GM18519 (cell line): ENCODE measurements around the gene MRNIP.
"Not testable (repeated sequence)": the region's sequence is repeated elsewhere in the genome, so short reads cannot be mapped to it uniquely, and the experiment has no call there.

ENCODE experiments used
- ATAC-seq: cut with Tn5 transposase; IDR thresholded peaks from one replicate; pipeline ENCODE4 v1.9.1; 2021; ENCODE audit warnings: mild to moderate bottlenecking, moderate library complexity; ENCODE audit not compliant: unreplicated experiment, low FRiP score

MRNIP gene

DNA sequence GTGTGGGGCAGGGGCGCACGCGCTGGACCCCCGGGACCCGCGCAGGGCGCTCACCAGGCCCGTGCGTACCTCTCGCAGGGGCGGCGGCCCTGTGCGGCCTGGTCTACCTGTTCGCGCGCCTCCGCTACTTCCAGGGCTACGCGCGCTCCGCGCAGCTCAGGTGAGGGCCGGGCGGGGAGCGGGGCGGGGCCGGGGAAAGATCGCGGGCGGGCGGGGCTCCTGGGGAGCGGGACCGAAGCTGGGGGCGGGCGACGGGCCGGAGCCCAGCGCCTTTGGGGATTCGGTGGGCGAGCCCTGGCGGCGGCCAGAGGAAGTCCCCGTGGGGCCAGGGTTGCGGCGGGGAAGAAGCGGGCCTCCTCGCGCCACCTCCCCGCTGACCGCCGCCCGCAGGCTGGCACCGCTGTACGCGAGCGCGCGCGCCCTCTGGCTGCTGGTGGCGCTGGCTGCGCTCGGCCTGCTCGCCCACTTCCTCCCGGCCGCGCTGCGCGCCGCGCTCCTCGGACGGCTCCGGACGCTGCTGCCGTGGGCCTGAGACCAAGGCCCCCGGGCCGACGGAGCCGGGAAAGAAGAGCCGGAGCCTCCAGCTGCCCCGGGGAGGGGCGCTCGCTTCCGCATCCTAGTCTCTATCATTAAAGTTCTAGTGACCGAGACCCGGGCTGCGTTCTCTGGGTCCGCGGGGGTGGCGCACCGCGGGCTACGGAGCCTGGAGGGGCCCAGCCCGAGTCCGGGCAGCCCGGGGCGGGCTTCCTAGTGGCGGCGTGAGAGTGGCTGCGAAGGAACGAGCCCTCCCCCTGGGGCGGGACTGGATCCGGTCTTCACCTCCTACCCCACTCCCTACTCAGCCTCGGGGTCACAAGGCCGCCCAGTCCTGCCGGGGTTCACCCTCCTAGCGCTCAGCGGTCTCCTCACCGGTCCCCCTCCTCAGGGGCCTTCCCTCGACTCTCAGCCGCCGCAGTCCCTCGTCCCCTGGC, 62.5 kb downstream of the MRNIP start:
- ATAC-seq = peak; percentile 75

DNA sequence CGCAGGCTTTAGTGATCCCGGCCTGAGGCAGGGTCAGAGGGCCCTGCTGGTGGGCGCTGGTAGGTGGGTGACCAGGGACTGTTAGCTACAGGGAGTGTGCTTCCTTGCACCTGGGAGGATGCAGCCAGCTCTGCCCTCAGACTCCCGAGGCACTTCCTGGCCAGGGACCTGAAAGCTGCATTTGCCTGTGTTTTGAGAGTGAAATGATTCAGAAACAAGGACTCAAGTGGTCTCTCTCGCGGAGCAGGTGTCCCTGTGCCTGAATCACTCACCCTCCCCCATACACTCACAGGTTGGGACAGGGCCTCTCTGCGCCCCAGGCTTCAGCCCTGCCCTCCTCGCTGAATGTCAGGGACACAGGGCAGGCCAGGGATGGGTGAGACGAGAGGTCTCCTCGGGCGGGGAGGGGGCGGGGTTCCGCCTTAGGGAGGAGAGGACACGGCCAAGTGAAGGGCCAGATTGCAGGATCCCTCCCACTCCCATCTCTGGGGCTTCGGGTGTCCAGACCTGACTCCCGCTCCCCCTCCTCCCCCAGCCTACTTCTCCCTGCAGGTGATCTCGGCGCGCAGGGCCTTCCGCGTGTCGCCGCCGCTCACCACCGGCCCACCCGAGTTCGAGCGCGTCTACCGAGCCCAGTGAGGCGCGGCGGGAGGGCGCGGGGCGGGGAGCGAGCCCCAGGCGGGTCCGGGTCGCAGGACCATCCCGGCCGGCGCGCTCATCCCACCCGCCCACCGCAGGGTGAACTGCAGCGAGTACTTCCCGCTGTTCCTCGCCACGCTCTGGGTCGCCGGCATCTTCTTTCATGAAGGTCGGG, 63.4 kb downstream of the MRNIP start:
- ATAC-seq = no peak

DNA sequence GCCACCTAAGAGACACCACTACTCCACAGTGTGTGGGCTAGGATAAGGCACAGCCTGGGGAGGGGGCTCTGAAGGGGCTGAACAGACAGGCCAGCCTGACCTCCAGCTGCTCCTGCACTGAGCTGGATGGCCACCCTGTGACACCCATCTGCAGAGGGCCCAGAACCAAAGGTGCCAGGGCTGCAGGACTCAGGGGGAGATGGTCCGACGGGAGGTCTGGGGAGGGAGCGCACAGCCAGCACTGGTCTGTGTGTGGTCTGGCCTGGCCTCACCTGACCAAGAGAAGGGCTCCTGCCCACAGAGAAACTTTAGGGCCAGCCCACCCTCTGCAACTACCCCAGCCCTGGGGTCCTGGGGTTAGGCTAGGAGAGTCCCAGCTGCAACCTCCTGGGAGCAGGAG, 64.0 kb downstream of the MRNIP start:
- no peak for ATAC-seq

DNA sequence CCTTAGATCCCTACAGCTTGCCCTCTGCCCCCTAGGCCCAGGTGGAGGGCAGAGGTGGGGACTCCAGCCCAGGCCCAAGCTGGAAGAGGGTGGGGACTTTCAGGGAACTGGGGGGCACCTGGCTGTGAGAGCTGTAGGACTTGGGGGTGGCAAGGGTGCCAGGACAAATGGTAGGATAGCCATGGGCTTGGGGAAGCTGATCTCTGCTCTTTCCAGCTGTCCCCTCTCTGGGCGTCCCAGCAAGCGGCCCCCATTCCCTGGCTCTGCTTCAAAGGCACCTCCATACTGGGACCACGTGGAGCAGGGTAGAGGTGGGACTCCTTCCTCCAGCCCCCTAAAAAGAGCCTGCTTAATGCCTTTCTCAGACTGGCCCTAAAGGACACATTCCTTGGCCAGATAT, 64.4 kb downstream of the MRNIP start:
- ATAC-seq = no peak

DNA sequence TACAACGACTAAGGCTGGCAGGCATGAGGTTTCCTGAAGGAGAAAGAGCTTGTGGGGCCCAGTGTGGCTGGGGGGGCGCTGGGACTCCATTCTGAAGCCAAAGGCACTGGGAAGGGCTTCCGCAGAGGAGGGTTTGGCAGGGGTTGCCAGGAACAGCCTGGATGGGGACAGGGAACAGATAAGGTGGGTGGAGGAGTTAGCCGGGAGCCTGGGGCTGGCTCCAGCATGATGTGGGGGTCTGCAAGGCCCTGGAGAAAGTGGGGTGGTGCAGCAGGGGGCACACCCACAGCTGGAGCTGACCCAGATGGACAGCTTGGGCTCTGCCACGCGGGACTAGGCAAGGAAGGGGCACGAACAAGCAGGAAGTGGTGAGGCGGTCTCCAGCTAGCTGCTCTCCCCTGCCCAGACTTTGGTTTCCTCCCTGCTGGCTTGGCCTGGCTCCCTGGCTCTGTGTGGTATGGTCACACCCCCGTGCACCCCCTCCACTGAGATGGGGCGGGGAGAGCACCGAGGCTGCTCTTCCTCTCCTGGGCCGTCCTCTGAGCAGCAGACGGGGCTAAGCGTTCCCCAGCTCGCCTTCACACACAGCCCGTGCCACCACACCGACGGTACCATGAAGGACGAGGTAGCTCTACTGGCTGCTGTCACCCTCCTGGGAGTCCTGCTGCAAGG, 65.0 kb downstream of the MRNIP start, which contains the start of gene LTC4S:
Gene LTC4S, plus strand, starts transcription at position 519 of the 672 bp plus-strand sequence. Its CDS starts 95 bp downstream, at position 614.
- no peak for ATAC-seq

DNA sequence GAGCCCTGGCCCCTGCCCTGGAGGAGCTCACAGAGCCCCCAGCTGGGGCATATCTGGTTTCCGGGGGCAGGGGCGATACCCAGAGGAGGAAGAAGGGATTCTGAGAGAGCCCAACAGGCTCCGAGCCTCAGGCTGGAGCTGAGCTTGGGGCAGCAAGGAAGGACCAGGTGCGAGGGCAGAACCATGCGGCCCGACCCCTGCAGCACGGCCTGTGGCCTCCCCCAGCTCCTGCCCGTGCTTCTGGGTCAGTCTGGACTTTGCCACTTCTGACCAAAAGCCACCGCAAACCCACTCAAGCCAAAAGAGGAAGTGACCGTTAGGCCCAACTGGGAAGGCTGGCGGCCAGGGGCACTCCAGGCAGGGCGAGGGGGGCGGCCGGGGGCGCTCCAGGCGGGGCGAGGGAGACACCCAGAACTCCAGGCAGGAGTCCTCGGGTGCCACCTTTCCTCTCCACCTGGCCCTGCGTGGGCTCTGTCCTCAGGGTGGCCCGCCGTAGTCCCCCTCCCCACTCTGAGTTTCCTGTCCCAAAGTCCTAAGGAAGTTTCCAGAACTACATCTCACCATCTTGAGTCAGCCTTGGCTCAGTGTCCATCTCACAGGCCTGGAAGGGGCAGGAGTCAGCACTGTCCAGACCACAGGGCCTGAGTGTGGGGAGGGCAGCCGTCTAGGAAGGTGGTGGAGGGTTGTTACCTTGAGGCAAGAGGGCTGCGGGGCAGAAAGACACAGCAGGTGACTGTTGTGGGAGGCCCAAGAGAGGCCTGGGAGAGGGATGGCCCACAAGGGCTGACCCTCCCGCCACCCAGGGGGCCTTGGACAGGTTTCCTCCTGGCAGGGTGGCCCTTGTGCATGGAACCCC, 65.8 kb downstream of the MRNIP start:
- ATAC-seq = no peak

DNA sequence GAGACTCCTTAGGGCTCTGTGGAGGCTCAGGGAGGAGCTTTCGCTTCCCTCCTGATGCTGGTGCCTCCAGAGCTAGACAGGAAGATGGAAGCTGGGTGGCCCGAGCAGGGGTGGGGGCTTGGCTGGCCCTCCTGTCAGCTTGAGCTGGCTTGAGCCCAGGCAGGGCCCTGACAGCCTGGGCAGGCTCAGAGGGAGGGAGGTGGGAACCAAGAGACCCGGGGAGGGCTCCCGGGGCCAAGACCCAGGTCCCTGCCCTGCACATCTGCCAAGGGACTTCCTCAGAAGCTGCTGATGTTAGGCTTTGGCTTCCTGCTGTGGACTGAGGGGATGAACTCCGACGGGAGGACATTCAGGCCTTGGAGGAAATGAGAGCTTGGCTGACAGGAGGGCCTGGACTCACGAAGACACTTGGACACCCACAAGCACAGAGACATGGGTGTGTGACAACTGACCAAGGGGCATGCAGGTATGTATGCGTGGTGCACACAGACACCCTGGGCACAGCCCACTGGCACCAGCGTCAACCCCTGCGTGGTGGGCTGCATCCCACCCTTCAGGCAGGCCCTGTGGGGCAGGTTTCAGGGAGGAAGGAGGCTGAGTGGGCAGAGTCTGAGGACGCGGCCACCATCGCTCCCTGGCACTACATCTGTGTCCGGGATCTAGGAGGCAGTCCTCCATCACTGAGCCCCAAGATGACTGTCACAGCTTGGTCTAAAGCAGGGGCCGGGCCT, 66.6 kb downstream of the MRNIP start:
- no peak for ATAC-seq

DNA sequence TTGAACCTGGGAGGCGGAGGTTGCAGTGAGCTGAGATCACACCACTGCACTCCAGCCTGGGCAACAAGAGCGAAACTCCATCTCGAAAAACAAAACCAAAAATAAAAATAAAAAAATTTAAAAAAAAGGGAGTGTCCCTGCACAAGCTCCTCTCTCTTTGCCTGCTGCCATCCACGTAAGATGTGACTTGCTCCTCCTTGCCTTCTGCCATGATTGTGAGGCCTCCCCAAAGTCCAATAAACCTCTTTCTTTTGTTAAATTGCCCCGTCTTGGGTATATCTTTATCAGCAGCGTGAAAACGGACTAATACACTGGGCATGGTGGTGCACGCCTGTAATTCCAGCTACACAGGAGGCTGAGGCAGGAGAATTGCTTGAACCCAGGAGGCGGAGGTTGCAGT, 69.3 kb downstream of the MRNIP start:
- not testable (repeated sequence) for ATAC-seq

DNA sequence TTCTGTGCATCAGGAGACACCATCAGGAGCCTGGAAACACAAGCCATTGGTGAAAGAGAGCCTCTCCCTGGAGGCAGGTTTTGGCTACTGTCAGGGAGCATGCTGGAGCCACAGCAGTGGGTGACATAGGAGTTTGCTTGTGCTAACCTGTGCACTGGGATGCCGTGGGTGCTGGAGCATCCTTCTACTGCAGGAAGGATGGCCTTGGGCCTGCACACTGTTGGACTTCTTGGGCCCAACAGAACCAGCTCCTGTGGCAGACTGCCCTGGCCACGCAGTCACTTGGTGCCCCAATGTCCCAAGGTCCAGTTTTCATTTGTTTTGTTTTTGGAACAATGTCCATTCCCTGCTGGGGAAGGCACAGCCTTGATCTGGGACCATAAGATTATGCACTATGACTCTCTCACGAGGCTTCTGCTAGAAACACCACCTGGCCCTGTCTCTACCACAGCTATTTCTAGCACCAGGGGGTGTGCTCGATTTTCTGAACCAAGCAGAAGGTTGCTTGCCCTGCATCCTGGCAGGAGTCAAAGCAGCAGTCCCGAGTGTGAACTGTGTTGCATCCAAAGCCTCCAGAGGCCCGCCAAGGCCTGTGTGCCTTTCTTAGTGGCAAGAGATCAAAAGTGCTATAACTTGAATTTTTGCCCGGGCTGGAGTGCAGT, 70.3 kb downstream of the MRNIP start:
- ATAC-seq = no peak
